ENCODE measurements around the gene FBXO3. TPM values are rescaled to one million over a fixed set of nuclear protein-coding genes. Genes with fewer than 3 reads are reported as not detected.

Gene FBXO3
- total RNA-seq, 1 experiment from 2014 or later, result 18.9 TPM

GRCh38 chr11:33741806-33742205 is 32.5 kb downstream of the FBXO3 start:
- no peak overlapping the region for H3K14ac ChIP-seq (ENCODE audit: insufficient read depth, low read length)
- H4K91ac ChIP-seq (ENCODE audit: insufficient read length, low read depth, low read length), result no peak overlapping the region
- H2AK5ac ChIP-seq (ENCODE audit: insufficient read length, low read length), result no peak overlapping the region
- no peak overlapping the region for H3K4me3 Mint-ChIP-seq
- H2AFZ ChIP-seq (ENCODE audit: low read length), result no peak overlapping the region
- H2BK20ac ChIP-seq (ENCODE audit: low read depth, low read length, poor library complexity, severe bottlenecking), result no peak overlapping the region
- no peak overlapping the region for H4K5ac ChIP-seq (ENCODE audit: insufficient read length, low read depth, low read length)
- peaks cover 4 to 5% of the 10 kb centered on the region in 2 experiments for H3K4me1 Mint-ChIP-seq
- no peaks in the 10 kb centered on the region for H3K27me3 ChIP-seq (ENCODE audit: insufficient read depth, low read length)
- DNase-seq, result no peak
- H3T11ph ChIP-seq (ENCODE audit: low read length), result no peak overlapping the region
- no peaks in the 10 kb centered on the region for H3K9me3 ChIP-seq (ENCODE audit: control insufficient read depth, low read depth, low read length)
- no peaks in the 10 kb centered on the region for H3K79me1 ChIP-seq (ENCODE audit: insufficient read depth, low read depth, low read length, poor library complexity, severe bottlenecking)
- H2BK15ac ChIP-seq (ENCODE audit: low read depth, low read length), result no peak overlapping the region
- no peaks in the 10 kb centered on the region; a peak in 1 of 5 replicates for H3K9me3 Mint-ChIP-seq
- no peak overlapping the region for H3K56ac ChIP-seq (ENCODE audit: insufficient read length, low read depth, low read length)
- no peak overlapping the region for H3K4me2 ChIP-seq (ENCODE audit: insufficient read depth, insufficient read length, low read length)
- no peak overlapping the region for H2BK5ac ChIP-seq (ENCODE audit: insufficient read length, low read length)
- H3K27me3 Mint-ChIP-seq (ENCODE audit: low read depth), result no peaks in the 10 kb centered on the region
- TF ChIP-seq CTCF (conservative IDR thresholded peaks at IDR 0.05), result no peak
- H4K20me1 ChIP-seq (ENCODE audit: control insufficient read depth, insufficient read depth, insufficient read length), result no peaks in the 10 kb centered on the region
- no peaks in the 10 kb centered on the region for H3K36me3 Mint-ChIP-seq (ENCODE audit: insufficient read depth in 1 of 3, low read depth in 3 of 3)
- no peak overlapping the region for H3K4ac ChIP-seq (ENCODE audit: low read depth, low read length)
- no peaks in the 10 kb centered on the region for H3K23me2 ChIP-seq (ENCODE audit: insufficient read length, low read depth, low read length, poor library complexity, severe bottlenecking)
- H2BK120ac ChIP-seq (ENCODE audit: low read depth, low read length, poor library complexity, severe bottlenecking), result no peak overlapping the region
- H4K8ac ChIP-seq (replicated peaks; ENCODE audit: insufficient read length, low read depth, low read length), result no peak overlapping the region
- no peak overlapping the region for H3K9ac ChIP-seq (ENCODE audit: extremely low read depth, insufficient read length, low read length)
- no peak overlapping the region for H2BK12ac ChIP-seq (ENCODE audit: insufficient read length, low read depth, low read length)
- H3K23ac ChIP-seq (ENCODE audit: insufficient read length, low read depth, low read length), result no peak overlapping the region
- H3K79me2 ChIP-seq (ENCODE audit: insufficient read depth, low read length), result no peaks in the 10 kb centered on the region
- no peak overlapping the region for H3K27ac Mint-ChIP-seq
- WGBS (ENCODE audit: extremely low coverage, insufficient read length, low lambda C conversion rate), result 100% methylated on average over 1 of the region's 7 CpGs
- no peaks in the 10 kb centered on the region for H3K4me1 ChIP-seq (ENCODE audit: insufficient read depth, low read length)
- H3K27ac ChIP-seq (ENCODE audit: insufficient read length, low read depth, low read length), result no peak overlapping the region
- no peak overlapping the region for H3K18ac ChIP-seq (ENCODE audit: insufficient read length, low read depth, low read length)

Measured in H9 (cell line).